ENCODE results near the gene TASP1.
"Not testable (repeated sequence)": the region's sequence is repeated elsewhere in the genome, so short reads cannot be mapped to it uniquely, and the experiment has no call there.

The TASP1 gene

DNA sequence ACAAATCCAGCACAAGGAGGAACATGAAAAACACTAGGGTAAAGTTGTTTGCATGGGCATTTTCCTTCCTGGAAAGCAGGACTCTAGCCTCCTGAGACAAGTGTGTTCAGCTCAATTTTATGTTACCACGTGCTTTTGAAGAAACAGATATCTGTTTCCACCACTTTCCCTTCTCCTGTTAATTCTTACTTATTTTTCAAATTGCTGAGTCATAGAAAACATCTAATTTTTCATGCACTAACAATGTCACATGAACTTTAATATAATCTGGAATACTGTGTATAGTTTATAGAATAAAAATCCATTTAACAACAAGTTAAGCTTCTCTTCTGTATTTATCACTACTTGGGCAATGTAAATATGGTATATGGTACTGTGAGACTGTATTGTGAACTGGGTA lies 243.5 kb downstream of the TASP1 start:
- no peak for DNase-seq

DNA sequence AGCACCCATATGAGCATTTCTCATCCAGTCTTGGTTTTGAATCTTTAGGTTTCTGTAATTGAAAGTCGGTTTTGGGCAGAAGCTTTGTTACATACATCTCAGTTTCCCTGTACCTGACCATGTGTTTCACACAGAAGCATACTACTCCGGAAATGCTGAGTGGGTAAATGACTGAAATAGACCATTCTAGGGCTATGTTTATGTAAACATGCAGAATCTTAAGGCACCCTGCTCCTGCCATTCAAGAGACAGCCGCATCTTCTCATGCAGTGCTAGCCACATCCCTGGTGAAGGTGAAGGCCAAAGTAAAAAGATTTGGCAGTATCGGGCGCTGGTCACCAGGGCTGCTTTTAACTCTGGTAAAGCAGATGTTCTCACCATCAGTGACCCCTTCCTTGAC lies 246.3 kb downstream of the TASP1 start:
- DNase-seq = no peak

DNA sequence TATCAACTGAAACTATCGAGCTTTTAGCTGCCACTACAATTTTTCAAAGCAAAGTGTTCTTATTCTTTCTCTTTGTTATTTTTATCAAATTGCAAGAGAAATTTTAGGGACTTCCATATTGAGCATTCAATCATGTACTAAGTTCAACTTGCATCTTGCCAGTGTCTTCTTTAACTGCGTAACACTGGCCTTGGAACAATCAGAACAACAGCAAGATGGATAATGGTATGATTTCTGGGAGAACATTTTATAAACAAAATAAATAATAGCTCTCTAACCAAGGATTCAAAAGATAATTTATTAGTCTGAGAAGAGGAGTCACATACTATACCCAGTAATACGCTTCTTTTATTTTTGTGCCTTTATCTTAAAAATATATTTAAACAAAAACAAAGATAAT lies 249.6 kb downstream of the TASP1 start:
- no peak for DNase-seq

DNA sequence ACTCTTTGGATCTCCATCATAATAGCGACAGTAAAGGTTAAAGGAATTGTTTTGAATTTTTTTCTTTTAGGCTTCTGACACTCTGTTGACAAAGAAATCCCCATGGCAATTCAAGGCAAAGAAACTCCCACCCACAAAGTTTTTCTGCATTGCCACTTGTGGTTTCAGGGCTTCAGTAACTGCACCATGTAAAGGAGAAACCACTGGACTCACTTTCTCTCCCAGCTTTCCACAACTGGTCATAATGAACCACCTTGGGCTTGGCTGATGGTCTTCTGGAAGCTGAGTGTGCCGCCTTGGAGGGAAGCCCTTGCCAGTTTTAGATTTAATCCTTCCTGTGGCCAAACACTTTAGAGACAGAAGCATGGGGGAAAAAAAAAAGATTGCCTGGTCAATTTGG lies 254.6 kb downstream of the TASP1 start:
- DNase-seq = no peak

DNA sequence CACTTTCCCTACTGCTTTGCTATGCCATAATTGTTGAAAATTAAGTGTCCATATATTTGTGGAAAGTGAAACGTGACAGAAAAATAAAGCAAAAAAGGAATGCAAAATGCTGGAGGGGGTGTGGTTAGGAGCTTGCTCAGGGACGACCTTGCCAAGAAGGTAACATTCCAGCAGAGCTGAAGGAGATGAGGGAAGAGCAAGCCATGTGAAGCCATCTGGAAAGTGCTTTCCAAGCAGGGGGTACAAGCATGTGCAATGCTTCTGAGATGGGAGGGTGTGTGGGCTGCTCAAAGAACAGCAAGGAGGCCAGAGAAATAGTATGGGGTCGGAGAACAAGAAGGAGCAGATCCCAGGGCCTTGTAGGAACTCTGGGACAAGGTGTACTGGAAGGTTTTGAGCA lies 255.9 kb downstream of the TASP1 start:
- no peak for DNase-seq

DNA sequence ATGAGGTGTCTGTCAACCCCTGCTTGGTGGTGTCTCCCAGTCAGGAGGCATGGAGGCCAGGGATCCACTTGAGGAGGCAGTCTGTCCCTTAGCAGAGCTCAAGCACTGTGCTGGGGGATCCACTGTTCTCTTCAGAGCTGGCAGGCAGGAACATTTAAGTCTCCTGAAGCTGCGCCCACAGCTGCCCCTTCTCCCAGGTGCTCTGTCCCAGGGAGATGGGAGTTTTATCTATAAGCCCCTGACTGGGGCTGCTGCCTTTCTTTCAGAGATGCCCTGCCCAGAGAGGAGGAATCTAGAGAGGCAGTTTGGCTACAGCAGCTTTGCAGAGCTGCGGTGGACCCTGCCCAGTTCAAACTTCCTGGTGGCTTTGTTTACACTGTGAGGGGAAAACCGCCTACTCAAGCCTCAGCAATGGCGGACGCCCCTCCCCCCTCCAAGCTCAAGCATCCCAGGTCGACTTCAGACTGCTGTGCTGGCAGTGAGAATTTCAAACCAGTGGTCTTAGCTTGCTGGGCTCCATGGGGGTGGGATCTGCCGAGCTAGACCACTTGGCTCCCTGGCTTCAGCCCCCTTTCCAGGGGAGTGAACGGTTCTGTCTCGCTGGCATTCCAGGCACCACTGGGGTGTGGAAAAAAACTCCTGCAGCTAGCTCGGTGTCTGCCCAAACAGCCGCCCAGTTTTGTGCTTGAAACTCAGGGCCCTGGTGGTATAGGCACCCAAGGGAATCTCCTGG lies 258.1 kb downstream of the TASP1 start:
- DNase-seq = not testable (repeated sequence)

DNA sequence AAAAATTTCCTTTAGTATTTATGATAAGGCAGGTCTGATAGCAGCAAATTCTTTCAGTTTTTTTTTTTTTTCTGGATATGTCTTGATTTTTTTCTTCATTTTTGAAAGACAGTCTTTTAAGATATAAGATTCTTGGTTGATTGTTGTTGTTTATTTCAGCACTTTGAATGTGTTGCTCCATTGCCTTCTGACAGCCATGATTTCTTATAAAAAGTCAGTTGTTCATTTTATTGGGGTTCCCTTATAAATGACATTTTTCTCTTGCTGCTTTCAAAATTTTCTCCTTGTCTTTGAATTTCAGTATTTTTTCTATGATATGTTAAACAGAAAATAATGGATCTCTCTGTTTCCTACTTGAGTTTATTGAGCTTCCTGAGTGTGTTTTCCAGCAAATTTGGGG lies 265.3 kb downstream of the TASP1 start:
- DNase-seq = no peak

DNA sequence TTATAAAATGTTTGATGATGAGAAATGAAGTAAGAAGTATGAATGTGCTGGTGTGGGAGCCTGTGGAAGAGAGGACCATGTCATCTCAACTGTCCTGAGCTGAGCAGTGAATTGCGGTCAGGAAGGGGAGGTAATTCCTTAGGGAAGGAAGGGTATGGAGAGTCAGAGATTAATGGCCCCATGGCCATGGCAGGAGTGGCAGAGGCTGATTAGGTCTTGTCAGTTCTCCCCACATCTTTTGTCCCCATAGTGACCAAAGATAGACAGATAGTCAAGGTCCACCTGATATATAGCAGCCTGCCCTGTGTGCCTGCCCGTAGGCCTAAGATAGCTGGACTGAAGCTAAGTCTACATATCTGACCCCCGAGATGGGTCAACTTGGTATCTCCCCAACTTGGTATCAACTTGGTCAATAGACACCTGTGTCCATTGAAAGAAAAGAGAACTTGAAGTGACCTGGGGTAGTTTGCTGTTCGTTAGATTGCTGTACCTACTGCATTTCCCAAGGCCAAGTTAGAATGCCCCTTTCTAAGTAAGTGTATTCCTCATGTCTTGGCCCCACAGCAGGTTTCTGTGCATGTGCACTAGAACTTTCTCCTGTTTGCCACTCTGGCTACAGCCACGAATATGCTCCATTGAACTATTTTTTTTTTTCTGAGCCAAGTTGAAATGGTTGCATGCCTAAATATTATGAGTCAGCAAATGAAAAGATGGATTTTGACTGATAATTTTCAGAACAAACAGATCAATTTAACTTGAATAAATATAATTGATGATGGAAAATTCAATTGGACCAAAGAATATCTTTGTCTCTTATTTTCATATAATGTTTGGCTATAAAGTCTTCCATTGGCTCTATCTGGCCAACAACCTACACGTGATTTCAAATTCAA lies 274.2 kb downstream of the TASP1 start:
- no peak for DNase-seq

DNA sequence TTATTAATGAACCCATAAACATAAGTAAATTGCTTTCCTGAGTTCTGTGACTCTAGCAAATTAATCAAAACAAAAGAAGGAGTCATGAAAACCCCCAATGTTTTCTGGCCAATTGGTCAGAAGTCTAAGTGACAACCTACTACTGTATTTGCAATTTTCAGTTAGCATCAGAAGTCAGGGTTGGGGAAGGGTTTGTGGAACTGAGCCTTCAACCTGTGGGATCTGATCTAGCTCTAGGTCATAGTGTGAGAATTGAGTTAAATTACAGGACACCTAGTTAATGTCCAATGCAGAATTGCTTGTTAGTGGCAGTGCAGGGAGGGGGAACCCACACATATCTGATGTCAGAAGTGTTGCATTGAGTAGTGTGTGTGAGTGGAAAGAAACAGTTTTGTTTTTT lies 275.3 kb downstream of the TASP1 start:
- DNase-seq = no peak

DNA sequence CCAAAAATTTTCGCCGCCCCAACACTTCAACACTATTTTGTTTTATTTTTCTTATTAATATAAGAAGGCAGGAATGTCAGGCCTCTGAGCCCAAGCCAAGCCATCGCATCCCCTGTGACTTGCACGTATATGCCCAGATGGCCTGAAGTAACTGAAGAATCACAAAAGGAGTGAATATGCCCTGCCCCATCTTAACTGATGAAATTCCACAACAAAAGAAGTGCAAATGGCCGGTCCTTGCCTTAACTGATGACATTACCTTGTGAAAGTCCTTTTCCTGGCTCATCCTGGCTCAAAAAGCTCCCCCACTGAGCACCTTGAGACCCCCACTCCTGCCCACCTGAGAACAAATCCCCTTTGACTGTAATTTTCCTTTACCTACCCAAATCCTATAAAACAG lies 276.6 kb downstream of the TASP1 start:
- not testable (repeated sequence) for DNase-seq

DNA sequence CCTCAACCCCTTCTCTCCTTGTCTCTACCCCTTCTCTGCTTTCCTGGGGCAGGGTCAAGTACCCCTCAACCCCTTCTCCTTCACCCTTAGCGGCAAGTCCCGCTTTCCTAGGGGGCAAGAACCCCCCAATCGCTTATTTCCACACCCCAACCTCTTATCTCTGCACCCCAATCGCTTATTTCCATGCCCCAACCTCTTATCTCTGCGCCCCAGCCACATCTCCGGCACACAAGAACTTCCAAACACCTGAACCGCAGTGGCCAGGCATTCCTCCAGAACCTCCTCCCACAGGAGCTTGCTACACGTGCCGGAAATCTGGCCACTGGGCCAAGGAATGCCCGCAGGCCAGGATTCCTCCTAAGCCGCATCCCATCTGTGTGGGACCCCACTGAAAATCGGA lies 279.8 kb downstream of the TASP1 start:
- DNase-seq = not testable (repeated sequence)

DNA sequence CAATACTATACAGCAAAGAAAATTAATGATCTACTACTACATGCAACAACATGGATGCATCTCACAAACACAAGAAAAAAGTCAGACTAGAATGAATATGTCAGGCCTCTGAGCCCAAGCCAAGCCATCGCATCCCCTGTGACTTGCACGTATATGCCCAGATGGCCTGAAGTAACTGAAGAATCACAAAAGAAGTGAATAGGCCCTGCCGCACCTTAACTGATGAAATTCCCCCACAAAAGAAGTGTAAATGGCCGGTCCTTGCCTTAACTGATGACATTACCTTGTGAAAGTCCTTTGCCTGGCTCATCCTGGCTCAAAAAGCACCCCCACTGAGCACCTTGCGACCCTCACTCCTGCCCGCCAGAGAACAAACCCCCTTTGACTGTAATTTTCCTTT lies 280.9 kb downstream of the TASP1 start:
- not testable (repeated sequence) for DNase-seq

DNA sequence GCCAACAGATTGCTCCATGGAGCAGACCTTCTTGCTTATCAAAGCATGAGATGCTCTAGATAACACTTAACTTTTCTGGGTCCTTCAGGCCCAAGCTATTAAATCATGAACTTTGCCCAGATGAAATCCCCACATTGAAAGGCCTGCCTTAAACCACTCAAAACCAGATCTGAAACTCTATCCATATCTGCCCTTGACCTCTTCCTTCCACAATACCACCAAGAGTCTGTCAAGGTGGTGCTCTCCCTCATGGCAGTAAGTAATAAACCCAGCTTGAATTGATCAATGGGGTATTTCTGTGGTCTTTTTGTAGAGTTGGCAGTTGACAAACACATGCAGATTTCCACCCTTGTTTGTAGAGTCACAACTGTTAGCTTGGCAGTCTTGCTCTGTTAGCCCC lies 282.1 kb downstream of the TASP1 start:
- DNase-seq = no peak

DNA sequence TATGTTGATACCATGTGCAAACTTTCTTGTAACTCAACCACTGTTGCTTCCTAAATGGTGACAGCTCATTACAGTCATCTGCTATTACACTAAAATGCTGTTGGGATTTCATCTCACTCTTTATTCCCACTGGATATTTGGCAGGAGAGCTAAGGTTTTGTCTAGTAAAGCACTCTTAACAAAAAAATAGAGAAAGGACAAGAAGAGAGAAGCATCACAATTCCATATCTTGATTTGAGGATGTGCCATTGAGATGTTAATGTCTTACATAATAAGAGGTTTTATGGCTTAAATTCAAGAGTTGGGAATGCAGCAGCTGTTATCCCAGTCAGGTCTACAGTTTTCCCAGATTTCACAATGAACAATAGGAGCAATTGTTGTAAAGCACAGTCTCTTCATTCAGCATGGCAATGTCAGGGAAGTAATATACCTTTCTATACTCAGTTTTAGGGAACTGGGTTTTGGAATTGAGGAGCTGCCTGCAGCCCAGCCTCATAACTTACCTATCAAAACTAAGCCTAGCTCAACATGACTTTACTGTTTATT lies 282.7 kb downstream of the TASP1 start:
- DNase-seq = no peak

DNA sequence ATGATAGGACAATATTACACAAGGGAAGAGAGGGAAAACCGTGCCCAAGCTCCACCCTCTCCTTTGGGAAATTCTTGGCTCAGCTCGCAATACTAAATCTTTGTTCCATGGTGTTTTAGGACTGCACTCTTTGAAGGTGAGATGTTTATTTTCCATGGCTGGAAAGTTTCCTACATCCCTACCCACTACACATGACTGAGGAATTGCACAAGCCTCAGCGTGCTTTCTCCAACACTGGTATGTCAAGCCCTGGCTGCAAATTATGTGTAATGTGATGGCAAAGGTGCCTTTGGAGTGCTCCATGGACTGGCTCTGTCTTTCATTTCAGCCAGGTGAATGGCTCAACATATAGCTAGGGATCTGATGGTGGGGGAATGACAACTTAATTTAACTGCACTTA lies 283.3 kb downstream of the TASP1 start:
- no peak for DNase-seq

DNA sequence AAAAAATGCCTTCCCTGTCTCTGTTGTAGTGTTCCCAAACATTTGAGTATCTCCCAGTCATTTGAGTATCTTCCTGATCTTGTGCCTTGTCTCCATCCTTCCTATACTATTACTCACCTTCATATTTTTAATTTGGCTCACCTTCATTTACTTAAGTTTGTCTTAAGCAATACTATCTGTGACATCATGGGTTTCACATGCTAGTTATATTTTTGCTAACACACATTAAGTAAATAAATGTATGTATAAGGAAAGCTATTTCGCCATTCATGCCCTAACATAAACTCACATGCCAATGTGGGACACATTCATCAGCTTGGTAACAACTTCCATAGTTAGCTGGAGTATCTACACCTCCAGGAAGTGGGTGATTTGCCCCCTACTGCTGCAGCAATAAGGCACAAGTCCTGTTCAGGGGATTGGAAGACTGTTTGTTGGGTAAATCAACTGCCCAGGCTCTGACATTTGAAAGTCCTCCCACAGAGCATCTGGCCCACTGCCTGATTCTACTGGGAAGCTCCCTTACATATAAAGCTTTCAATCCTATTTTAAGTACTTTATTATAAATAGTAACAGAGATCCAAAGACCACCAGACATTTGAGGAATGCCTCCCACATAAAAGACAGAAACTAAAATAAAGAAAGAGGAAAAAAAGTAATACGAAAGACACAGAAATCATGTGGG lies 285.3 kb downstream of the TASP1 start:
- DNase-seq = no peak

DNA sequence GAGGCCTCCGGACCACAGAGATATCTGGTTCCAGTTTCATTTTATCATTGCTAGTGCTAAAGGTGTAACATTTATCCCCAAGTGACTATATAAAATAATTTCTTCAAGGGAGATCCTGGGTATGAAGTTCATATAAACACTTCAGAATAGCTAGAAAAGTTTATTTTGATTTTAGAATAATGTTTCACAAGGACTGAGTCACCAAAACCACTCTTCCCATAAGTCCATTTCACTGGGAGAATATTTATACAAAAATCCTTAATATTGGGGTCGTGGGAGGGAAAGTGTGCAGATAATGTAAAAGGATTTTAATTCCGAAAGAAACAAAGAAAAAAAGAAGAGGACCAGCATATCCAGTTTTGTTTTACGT lies 289.5 kb downstream of the TASP1 start:
- DNase-seq = no peak

DNA sequence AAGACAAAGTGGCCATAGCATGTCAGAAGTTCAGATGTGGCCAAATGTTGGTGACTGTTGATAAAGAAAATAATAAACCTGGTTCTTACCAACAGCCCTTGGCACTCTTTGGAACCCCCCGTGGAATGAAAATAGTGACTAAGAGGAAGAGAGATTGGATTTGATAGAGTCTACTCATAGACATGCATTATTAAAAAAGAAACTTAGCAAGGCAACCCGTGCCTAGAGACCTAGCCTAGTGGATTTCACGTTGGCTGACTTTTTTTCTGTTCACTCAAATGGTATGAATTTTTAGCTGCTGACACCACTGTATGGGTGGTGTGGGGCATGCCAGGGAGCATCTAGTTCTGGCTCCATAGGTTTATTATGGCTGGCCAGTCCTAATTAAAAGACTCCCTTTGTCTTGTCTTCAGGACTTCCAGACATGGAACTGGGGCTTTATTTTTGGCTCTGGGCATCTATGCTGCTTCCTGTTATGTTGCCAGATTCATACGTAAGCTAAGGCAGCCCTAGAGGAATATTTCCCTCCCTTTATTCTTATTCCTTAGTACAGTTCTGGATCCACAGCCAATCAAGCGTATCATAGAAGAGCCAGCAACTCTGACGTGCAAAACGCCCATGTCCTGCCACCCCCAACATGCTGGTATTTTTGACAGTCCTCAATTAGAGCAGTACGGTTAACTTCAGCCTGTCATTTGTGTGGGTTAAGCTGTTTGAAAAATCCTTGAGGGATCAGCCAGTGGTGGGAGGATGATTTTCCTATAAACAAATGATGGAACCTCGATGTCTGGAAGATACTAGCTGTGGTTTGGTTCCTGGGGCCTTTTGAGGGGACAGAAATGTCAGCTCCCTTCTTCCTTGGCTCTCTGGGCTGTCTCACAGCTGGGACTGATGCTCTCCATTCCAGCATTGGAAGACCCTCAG lies 290.2 kb downstream of the TASP1 start:
- DNase-seq = peak; percentile 68

DNA sequence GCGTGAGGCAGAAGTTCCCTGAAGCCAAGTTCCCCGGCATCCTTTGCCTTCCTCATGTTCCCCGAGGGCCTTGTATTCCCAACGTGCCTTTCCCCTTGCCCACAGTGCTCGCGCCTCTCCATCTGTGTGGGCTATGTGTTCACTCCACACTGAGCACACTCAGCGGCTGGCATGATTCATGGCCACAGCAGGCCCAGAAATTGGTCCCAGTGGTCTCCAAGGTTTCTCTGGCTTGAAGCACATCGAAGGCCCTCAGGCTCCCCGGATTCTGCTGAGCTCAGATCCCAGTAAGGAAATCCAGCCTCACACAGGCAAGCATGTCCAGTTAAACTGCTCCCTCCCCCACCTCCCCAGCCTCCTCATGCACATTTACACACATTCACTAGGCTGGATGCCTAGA lies 294.1 kb downstream of the TASP1 start:
- DNase-seq = no peak

DNA sequence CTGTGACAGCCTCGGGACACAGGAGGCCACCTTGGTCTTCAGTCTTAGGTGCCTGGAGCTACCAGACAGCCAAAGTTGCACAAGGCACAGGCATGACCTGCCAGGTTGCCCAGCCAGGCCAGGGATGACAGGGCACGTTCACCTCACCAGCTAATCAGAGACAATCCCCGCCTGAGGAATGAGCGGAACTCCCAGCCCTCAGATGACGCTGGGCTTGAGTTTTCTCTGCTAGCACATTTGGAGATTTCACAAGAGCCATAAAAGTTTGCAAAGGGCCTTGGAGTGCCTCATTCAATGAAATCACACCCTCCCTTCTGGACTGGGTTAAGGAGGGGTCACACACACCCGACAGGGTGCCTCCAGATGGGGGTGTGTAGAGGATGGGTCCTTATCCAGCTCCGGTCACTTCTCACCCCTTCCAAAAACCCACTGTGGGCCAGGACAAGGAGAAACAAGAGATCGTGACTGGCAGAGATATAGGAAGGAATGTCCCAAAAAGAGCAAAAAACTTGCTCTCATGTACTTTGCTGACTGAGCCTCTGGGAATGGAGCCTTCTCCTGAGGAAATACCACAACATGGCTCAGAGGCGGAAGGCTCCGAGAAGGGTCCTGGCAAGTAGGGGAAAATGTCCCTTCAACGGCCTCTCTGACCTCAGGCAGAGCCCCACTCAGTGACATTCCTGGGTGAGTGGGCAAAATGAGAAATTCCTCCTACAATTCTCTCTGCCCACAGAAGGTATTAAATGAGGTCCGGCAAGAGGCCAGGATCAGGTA lies 296.1 kb downstream of the TASP1 start:
- no peak for DNase-seq

DNA sequence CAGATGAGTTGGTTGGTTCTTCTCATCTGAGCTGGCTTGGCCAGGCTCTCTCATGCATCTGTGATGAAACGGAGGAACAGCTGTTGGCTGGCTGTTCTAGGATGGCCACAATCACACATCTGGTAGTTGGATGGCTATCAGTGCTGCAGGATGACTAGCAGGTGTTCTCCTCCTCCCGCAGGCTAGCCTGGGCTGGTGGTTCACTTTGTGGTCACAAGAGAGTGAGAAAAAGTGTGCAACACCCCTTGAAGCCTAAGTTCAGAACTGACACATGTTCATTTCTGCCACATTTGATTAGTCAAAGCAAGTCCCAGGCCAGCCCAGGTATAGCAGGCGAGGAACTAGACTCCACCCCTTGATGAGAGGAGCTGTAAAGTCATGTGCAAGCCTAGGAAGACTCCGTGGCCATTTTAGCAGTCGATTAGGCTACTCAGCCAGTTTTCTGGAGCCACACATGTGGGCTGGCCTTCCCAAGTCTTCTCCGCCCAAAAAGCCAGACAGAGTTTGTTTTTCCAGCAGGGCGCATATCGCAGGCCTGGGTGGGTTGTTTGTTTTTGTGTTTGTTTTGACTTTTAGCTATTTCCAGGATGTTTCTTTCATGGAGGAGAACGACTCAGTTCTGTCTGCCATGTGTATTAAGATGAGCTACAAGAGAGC lies 296.9 kb downstream of the TASP1 start:
- no peak for DNase-seq
